Osteocyte (in vitro differentiated cells): ENCODE data around the gene BDKRB1. TPM values are rescaled to one million over a fixed set of nuclear protein-coding genes. Genes with fewer than 3 reads are reported as not detected.

Experiments
- DNase-seq: peaks from one replicate; pipeline ENCODE4 v3.0.0; 2021; ENCODE audit warnings: mixed read lengths; ENCODE audit not compliant: unreplicated experiment; ENCODE audit errors: extremely low spot score
- H3K27ac Mint-ChIP-seq: one replicate; pipeline ENCODE4 v1.8.0; 2021; ENCODE audit warnings: mild to moderate bottlenecking, mixed read lengths; ENCODE audit not compliant: unreplicated experiment
- H3K27me3 Mint-ChIP-seq: one replicate; pipeline ENCODE4 v1.8.0; 2021; ENCODE audit warnings: mixed read lengths; ENCODE audit not compliant: unreplicated experiment
- H3K36me3 Mint-ChIP-seq: one replicate; pipeline ENCODE4 v1.8.0; 2021; ENCODE audit warnings: mixed read lengths; ENCODE audit not compliant: unreplicated experiment
- H3K4me1 Mint-ChIP-seq: one replicate; pipeline ENCODE4 v1.8.0; 2021; ENCODE audit warnings: mixed read lengths; ENCODE audit not compliant: unreplicated experiment
- H3K4me3 Mint-ChIP-seq: one replicate; pipeline ENCODE4 v1.8.0; 2021; ENCODE audit warnings: mild to moderate bottlenecking, moderate library complexity, mixed read lengths; ENCODE audit not compliant: unreplicated experiment
- H3K9me3 Mint-ChIP-seq: one replicate; pipeline ENCODE4 v1.8.0; 2021; ENCODE audit warnings: mixed read lengths; ENCODE audit not compliant: unreplicated experiment
- total RNA-seq: library from RNA; stranded (reverse); gene quantifications from 2 replicates; pipeline ENCODE4 v1.2.1, GENCODE V29; 2021
- TF ChIP-seq, protein P1 (sequence below): fragments of 200-600 bp; sonication (generic); IDR thresholded peaks from 2 replicates; pipeline ENCODE4 v1.5.0; 2021; ENCODE audit warnings: antibody characterized with exemption, mild to moderate bottlenecking, moderate library complexity

The BDKRB1 gene
- total RNA-seq, 1 donor from 2014 or later: not detected

DNA sequence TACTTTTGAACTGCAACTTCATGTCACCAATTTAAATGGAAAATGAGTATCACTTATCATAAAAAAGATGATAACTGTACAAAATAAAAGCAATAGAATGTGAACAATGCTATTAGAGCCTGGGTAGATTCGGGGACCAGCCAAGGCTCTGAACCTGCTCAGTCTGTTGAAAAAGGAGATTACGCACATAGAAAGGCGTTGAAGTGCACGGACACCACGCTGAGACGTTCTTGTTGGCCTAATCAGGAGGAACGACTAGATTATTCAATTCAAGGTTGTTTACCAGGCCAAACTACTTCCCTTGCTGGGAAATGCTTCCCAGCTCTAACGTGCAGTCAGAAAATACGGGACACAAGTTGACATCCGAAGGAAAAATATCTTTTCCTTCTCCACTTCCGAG is 23.5 kb upstream of the BDKRB1 start:
- H3K36me3 Mint-ChIP-seq: no peaks in the 10 kb centered on the region
- no peak overlapping the region for H3K27ac Mint-ChIP-seq
- H3K4me3 Mint-ChIP-seq: no peak overlapping the region
- H3K4me1 Mint-ChIP-seq: no peaks in the 10 kb centered on the region
- no peaks in the 10 kb centered on the region for H3K9me3 Mint-ChIP-seq
- no peaks in the 10 kb centered on the region for H3K27me3 Mint-ChIP-seq
- TF ChIP-seq, protein P1, sequence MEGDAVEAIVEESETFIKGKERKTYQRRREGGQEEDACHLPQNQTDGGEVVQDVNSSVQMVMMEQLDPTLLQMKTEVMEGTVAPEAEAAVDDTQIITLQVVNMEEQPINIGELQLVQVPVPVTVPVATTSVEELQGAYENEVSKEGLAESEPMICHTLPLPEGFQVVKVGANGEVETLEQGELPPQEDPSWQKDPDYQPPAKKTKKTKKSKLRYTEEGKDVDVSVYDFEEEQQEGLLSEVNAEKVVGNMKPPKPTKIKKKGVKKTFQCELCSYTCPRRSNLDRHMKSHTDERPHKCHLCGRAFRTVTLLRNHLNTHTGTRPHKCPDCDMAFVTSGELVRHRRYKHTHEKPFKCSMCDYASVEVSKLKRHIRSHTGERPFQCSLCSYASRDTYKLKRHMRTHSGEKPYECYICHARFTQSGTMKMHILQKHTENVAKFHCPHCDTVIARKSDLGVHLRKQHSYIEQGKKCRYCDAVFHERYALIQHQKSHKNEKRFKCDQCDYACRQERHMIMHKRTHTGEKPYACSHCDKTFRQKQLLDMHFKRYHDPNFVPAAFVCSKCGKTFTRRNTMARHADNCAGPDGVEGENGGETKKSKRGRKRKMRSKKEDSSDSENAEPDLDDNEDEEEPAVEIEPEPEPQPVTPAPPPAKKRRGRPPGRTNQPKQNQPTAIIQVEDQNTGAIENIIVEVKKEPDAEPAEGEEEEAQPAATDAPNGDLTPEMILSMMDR: no peak
- no peak for DNase-seq

DNA sequence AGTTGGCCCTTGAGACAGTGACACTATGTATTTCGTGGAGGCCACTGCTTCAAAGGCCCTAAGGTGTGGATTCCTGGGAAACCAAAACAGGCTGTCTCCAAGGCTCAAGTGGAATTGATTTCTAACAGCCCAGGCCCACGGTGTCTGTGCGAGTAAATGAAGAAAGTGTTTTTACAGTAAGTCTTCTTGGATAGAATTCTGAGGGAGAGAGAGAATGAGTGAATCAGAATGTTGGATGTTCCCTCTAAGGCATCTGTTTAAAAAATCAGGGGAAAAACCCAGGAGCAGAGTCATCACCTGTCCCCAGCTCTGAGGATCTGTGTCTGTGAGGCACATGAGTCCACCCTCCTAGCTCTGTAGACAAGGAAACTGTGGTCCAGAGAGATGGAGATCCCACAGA is 22.3 kb upstream of the BDKRB1 start:
- Mint-ChIP-seq H3K9me3 (no peaks in the 10 kb centered on the region), H3K4me3 (no peak overlapping the region), H3K4me1 (no peaks in the 10 kb centered on the region), H3K36me3 (no peaks in the 10 kb centered on the region), H3K27me3 (no peaks in the 10 kb centered on the region), H3K27ac (no peak overlapping the region)
- no peak for DNase-seq
- TF ChIP-seq, protein P1: no peak

DNA sequence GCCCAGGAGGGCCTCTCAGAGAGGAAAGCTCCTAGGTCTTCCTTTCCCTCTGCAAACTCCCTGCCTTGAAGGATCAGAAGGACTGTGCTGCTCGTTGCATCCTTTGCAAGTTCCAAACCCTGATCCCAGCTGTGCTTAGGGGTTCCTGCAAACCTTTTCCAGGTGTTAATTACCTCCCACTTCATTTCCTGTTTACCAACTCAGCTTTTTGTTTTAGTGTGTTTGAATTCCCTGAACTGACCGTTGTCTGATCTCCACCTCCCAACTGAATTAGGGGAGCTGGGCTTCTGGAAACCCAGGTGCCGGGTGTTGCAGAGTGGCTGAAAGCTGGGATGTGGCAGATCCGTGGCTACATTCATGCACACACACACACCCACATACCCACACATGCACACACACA is 20.6 kb upstream of the BDKRB1 start:
- Mint-ChIP-seq H3K4me3 (no peak overlapping the region), H3K27me3 (no peaks in the 10 kb centered on the region), H3K27ac (no peak overlapping the region), H3K4me1 (no peaks in the 10 kb centered on the region), H3K36me3 (no peaks in the 10 kb centered on the region), H3K9me3 (no peaks in the 10 kb centered on the region)
- TF ChIP-seq, protein P1: no peak
- DNase-seq: no peak

DNA sequence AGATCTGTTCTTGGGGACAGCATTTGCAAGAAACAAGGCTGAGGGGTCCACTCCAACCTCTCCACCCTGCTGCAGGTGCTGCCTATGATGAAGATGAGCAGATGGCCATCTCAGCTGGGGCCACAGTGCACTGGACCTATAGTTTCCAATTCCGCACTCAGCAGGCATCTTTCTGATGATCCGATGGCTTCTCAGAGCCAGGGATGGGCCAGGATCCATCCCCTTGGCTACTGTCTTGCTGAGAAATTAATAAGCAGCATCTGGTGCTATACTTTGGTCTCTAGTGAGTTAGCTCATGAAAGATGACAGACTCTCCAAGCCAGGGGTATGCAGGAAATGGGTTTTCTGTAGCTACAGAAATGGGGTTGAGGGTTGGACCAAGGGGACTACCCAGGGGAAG is 18.4 kb upstream of the BDKRB1 start:
- no peaks in the 10 kb centered on the region for H3K36me3 Mint-ChIP-seq
- no peaks in the 10 kb centered on the region for H3K9me3 Mint-ChIP-seq
- H3K4me3 Mint-ChIP-seq: no peak overlapping the region
- no peak overlapping the region for H3K27ac Mint-ChIP-seq
- no peaks in the 10 kb centered on the region for H3K4me1 Mint-ChIP-seq
- TF ChIP-seq, protein P1: no peak
- no peak for DNase-seq
- H3K27me3 Mint-ChIP-seq: peaks cover 5% of the 10 kb centered on the region

DNA sequence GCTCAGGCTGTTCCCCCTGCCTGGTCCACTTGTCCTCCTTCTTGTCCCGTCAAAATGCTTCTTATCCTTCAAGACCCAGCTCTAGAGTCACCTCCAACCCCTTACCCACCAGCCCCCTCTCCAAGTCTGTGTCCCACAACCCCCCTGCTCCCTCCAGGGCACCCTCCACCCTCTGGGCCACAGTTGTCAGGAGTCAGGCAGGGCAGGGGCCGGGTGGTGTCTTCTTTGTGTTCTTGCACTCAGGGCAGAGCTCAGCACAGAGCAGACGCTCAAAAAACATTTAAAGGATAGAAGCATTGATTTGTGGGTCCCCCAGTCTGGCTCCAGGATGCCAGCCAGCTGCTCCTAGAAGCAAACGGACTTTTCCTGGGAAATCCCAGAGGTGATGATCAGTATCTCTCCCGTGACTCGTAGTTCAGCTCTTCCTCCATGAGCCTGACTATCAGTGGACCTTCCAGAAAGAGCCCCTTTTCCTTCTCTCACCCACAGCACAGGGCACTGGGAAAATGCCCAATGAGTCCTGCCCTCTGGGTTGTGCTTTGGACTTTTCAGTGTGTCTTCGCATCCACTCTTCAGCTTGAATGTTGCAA is 17.2 kb upstream of the BDKRB1 start:
- DNase-seq: no peak
- TF ChIP-seq, protein P1: no peak
- no peaks in the 10 kb centered on the region for H3K9me3 Mint-ChIP-seq
- H3K36me3 Mint-ChIP-seq: no peaks in the 10 kb centered on the region
- no peak overlapping the region for H3K4me3 Mint-ChIP-seq
- no peak overlapping the region for H3K27ac Mint-ChIP-seq
- H3K4me1 Mint-ChIP-seq: no peaks in the 10 kb centered on the region
- peaks cover 6% of the 10 kb centered on the region for H3K27me3 Mint-ChIP-seq
